IMR-90 (cell line): ENCODE results near the gene MAD2L2. TPM values are rescaled to one million over a fixed set of nuclear protein-coding genes. Genes with fewer than 3 reads are reported as not detected.

Experiments
- ATAC-seq: fragments of 200-7000 bp; cut with Tn5 transposase; 2 replicates; pipeline ENCODE4 v1.9.1; 2020; ENCODE audit warnings: low read depth, mild to moderate bottlenecking, moderate library complexity
- BruUV-seq: library from RNA; stranded (reverse); fragments of 400-500 nt; replicated peaks from 2 replicates; lab custom pipeline; 2021; lab: Mats Ljungman, UMichigan
- CTCF ChIA-PET: fragments of 300-600 bp; formaldehyde crosslinking; extraction: SDS; loops from one replicate; lab custom pipeline; 2021; ENCODE audit warnings: antibody characterized with exemption; lab: Yijun Ruan, JAX
- POLR2A ChIA-PET: fragments of 300-600 bp; sonication (Branson Sonifier 250); formaldehyde crosslinking; loops from one replicate; lab custom pipeline; 2022; ENCODE audit warnings: antibody characterized with exemption; ENCODE audit not compliant: unreplicated experiment; lab: Charles Lee
- DNase-seq: peaks from one replicate; pipeline ENCODE4 v3.0.0; 2013
- H2AFZ ChIP-seq: replicated peaks from 2 replicates; pipeline ENCODE3; 2013; ENCODE audit warnings: low read length, mild to moderate bottlenecking; ENCODE audit not compliant: poor library complexity
- H2AK5ac ChIP-seq: 2 replicates; pipeline ENCODE4 v1.6.1; 2013; ENCODE audit warnings: low read depth, low read length, inconsistent platforms
- H2AK9ac ChIP-seq: replicated peaks from 2 replicates; pipeline ENCODE3; 2013; ENCODE audit warnings: mild to moderate bottlenecking, low read depth, low read length, moderate library complexity; ENCODE audit not compliant: poor library complexity
- H2BK120ac ChIP-seq: 2 replicates; pipeline ENCODE4 v1.6.1; 2013; ENCODE audit warnings: low read depth, low read length, inconsistent platforms
- H2BK15ac ChIP-seq: 3 replicates; pipeline ENCODE4 v1.6.1; 2013; ENCODE audit warnings: low read depth, low read length, inconsistent platforms
- H2BK20ac ChIP-seq: 2 replicates; pipeline ENCODE4 v1.6.1; 2013; ENCODE audit warnings: low read depth, mild to moderate bottlenecking, inconsistent platforms, low read length, moderate library complexity
- H2BK5ac ChIP-seq: 2 replicates; pipeline ENCODE4 v1.6.1; 2013; ENCODE audit warnings: mild to moderate bottlenecking, low read depth, low read length, inconsistent platforms; ENCODE audit not compliant: poor library complexity, severe bottlenecking
- H3K14ac ChIP-seq: replicated peaks from 2 replicates; pipeline ENCODE4 v1.6.1; 2013; ENCODE audit warnings: low read depth, low read length, inconsistent platforms
- H3K18ac ChIP-seq: 2 replicates; pipeline ENCODE4 v1.6.1; 2013; ENCODE audit warnings: low read depth, low read length, control low read depth
- H3K23ac ChIP-seq: 2 replicates; pipeline ENCODE4 v1.6.1; 2013; ENCODE audit warnings: low read depth, low read length, inconsistent platforms
- H3K27ac ChIP-seq: 2 replicates; pipeline ENCODE4 v1.5.1; 2013; ENCODE audit warnings: mild to moderate bottlenecking, control low read depth, low read length; ENCODE audit not compliant: insufficient read depth
- H3K27me3 ChIP-seq: 2 replicates; pipeline ENCODE4 v1.6.1; 2013; ENCODE audit warnings: low read length; ENCODE audit not compliant: control insufficient read depth, insufficient read depth
- H3K36me3 ChIP-seq: 2 replicates; pipeline ENCODE4 v1.6.1; 2013; ENCODE audit warnings: low read length, mixed read lengths; ENCODE audit not compliant: control insufficient read depth, insufficient read depth
- H3K4ac ChIP-seq: 2 replicates; pipeline ENCODE4 v1.6.1; 2013; ENCODE audit warnings: low read depth, low read length, inconsistent platforms
- H3K4me1 ChIP-seq: 2 replicates; pipeline ENCODE4 v1.6.1; 2013; ENCODE audit warnings: low read length, mixed read lengths; ENCODE audit not compliant: control insufficient read depth, insufficient read depth
- H3K4me2 ChIP-seq: 2 replicates; pipeline ENCODE4 v1.6.1; 2013; ENCODE audit warnings: low read depth, mild to moderate bottlenecking, control low read depth, low read length, moderate library complexity
- H3K4me3 ChIP-seq: 2 replicates; pipeline ENCODE4 v1.5.1; 2013; ENCODE audit warnings: low read depth, mild to moderate bottlenecking, control low read depth, low read length, moderate library complexity; ENCODE audit not compliant: insufficient read depth
- H3K56ac ChIP-seq: 2 replicates; pipeline ENCODE4 v1.6.1; 2013; ENCODE audit warnings: low read length, inconsistent platforms; ENCODE audit not compliant: insufficient read depth; ENCODE audit errors: extremely low read depth
- H3K79me1 ChIP-seq, 2 experiments: 2 replicates each; pipeline ENCODE4 v1.6.1; 2013; ENCODE audit warnings: low read length in 2 of 2, inconsistent platforms in 1 of 2, low read depth in 1 of 2
- H3K9ac ChIP-seq: 2 replicates; pipeline ENCODE4 v1.6.1; 2013; ENCODE audit warnings: low read depth, low read length, control low read depth
- H3K9me1 ChIP-seq: 2 replicates; pipeline ENCODE4 v1.6.1; 2013; ENCODE audit warnings: low read length, inconsistent platforms; ENCODE audit not compliant: insufficient read depth
- H3K9me3 ChIP-seq: 2 replicates; pipeline ENCODE4 v1.6.1; 2013; ENCODE audit warnings: low read length; ENCODE audit not compliant: control insufficient read depth, insufficient read depth
- H4K20me1 ChIP-seq: 2 replicates; pipeline ENCODE4 v1.6.1; 2013; ENCODE audit warnings: low read length, inconsistent platforms; ENCODE audit not compliant: insufficient read depth
- H4K5ac ChIP-seq: 2 replicates; pipeline ENCODE4 v1.6.1; 2013; ENCODE audit warnings: mild to moderate bottlenecking, low read depth, low read length, control low read depth
- H4K8ac ChIP-seq, 2 experiments: 2 replicates each; pipeline ENCODE4 v1.6.1; 2013; ENCODE audit warnings: low read depth in 2 of 2, low read length in 2 of 2, control low read depth in 1 of 2, inconsistent platforms in 1 of 2
- H4K91ac ChIP-seq: 2 replicates; pipeline ENCODE4 v1.6.1; 2013; ENCODE audit warnings: low read depth, low read length, inconsistent platforms; ENCODE audit not compliant: insufficient read depth
- BHLHE40 ChIP-seq: fragments of 150-350 bp; IDR thresholded peaks from 2 replicates; pipeline ENCODE4 v1.6.1; 2016; ENCODE audit warnings: mild to moderate bottlenecking, low read depth, low read length
- CTCF ChIP-seq: conservative IDR thresholded peaks from 2 replicates; pipeline ENCODE4 v1.5.1; 2012; ENCODE audit warnings: mild to moderate bottlenecking, low read depth, low read length, improper control_type of control experiment
- FOS ChIP-seq: fragments of 150-350 bp; IDR thresholded peaks from 2 replicates; pipeline ENCODE4 v1.6.1; 2016; ENCODE audit warnings: low read depth, low read length
- MAFK ChIP-seq: IDR thresholded peaks from 2 replicates; pipeline ENCODE4 v1.6.1; 2012; ENCODE audit warnings: low read depth, low read length, improper control_type of control experiment
- MXI1 ChIP-seq: IDR thresholded peaks from 2 replicates; pipeline ENCODE4 v1.6.1; 2012; ENCODE audit warnings: low read depth, mild to moderate bottlenecking, low read length, moderate library complexity, borderline replicate concordance
- NFE2L2 ChIP-seq: fragments of 150-350 bp; IDR thresholded peaks from 2 replicates; pipeline ENCODE4 v1.6.1; 2016; ENCODE audit warnings: low read depth, mild to moderate bottlenecking, low read length
- RAD21 ChIP-seq: IDR thresholded peaks from 2 replicates; pipeline ENCODE4 v1.6.1; 2012; ENCODE audit warnings: low read length, improper control_type of control experiment
- RCOR1 ChIP-seq: IDR thresholded peaks from 2 replicates; pipeline ENCODE4 v1.6.1; 2012; ENCODE audit warnings: mild to moderate bottlenecking, low read length, improper control_type of control experiment; ENCODE audit not compliant: insufficient replicate concordance
- WGBS, 2 experiments: methylation state at CpG; one replicate each; pipeline versions ENCODE4 v1.1.5 to v1.1.7; 2013; ENCODE audit warnings: missing lambda C conversion rate in 2 of 2; ENCODE audit not compliant: insufficient read length in 1 of 2; ENCODE audit errors: extremely low coverage in 2 of 2; 5-methylcytosine and 5-hydroxymethylcytosine counted together
- dilution Hi-C: fragments of 300-500 bp; cut with HindIII; formaldehyde crosslinking; loops from one replicate; pipeline ENCODE4 v1.14.3; 2018; ENCODE audit warnings: low sequenced_read_pairs; ENCODE audit not compliant: unreplicated experiment
- in situ Hi-C: fragments of 300-500 bp; cut with MboI; formaldehyde crosslinking; loops from 3 replicates; pipeline ENCODE4 v1.14.3; 2019; ENCODE audit warnings: low sequenced_read_pairs, inconsistent platforms, mixed read lengths
- intact Hi-C: fragments of 100-400 bp; cut with micrococcal nuclease; formaldehyde crosslinking; loops from 2 replicates; pipeline ENCODE4 v1.10.0; 2022
- polyA plus RNA-seq, 3 experiments: library from polyadenylated mRNA; depleted of rRNA; stranded (reverse); fragments of >200 nt; gene quantifications; 2 replicates each; pipeline ENCODE4 v1.2.3, GENCODE V29; 2012; ENCODE audit warnings: low replicate concordance in 1 of 3
- total RNA-seq: library from RNA; depleted of rRNA; stranded (reverse); fragments of >200 nt; gene quantifications from 2 replicates; pipeline ENCODE4 v1.2.3, GENCODE V29; 2012
- TF ChIP-seq, protein P1 (sequence below): fragments of 150-350 bp; IDR thresholded peaks from 2 replicates; pipeline ENCODE4 v1.6.1; 2017; ENCODE audit warnings: mild to moderate bottlenecking, antibody characterized with exemption, low read length, low read depth
- TF ChIP-seq, protein P2 (sequence below): fragments of 150-350 bp; IDR thresholded peaks from 2 replicates; pipeline ENCODE4 v1.6.1; 2016; ENCODE audit warnings: low read depth, mild to moderate bottlenecking, low read length, moderate library complexity, borderline replicate concordance

MAD2L2 gene
- total and polyA plus RNA-seq, 2 of the 4 experiments (the other 2 are of a cell fraction) = 44.6 to 70.9 TPM

DNA sequence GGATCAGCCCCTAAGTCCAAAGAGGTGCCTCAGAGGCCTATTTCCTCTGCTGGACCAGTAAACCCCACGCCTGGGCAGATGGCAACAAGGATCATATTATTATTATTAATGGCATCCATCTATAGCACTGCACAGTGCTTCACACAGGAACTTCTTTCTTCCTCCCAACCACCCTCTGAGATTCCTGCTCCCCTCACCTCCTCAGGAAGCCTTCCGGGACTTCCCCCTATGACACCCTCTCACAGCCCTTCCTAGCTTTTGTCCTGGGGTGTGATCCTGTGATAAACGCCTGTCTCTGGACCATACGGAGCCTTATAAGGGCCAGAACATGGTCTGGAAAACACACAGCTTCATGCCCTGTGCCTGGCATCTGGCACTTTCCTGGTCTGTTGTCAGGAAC, 29.9 kb downstream of the MAD2L2 start:
- no peaks in the 10 kb centered on the region; the same call in 1 of the 2 replicates for H4K20me1 ChIP-seq
- H3K4me1 ChIP-seq = no peaks in the 10 kb centered on the region; the same call in 1 of the 2 replicates
- H4K91ac ChIP-seq = no peak overlapping the region
- H2AK9ac ChIP-seq = no peak overlapping the region
- no peak overlapping the region for H3K23ac ChIP-seq
- no peak overlapping the region for H3K4ac ChIP-seq
- H3K9me1 ChIP-seq = no peaks in the 10 kb centered on the region
- no peak for ATAC-seq
- no peak overlapping the region for H2BK20ac ChIP-seq
- H2AFZ ChIP-seq = no peak overlapping the region
- no peak overlapping the region for H3K56ac ChIP-seq
- no peak overlapping the region for H2BK120ac ChIP-seq
- H3K27me3 ChIP-seq = peaks cover 24% of the 10 kb centered on the region
- H4K5ac ChIP-seq = no peak overlapping the region
- POLR2A ChIA-PET = no interaction called here
- no peak for TF ChIP-seq MXI1
- no peak for TF ChIP-seq CTCF
- no peak for TF ChIP-seq MAFK
- no peak for TF ChIP-seq BHLHE40
- TF ChIP-seq, protein P1, sequence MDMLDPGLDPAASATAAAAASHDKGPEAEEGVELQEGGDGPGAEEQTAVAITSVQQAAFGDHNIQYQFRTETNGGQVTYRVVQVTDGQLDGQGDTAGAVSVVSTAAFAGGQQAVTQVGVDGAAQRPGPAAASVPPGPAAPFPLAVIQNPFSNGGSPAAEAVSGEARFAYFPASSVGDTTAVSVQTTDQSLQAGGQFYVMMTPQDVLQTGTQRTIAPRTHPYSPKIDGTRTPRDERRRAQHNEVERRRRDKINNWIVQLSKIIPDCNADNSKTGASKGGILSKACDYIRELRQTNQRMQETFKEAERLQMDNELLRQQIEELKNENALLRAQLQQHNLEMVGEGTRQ = no peak
- TF ChIP-seq, protein P2, sequence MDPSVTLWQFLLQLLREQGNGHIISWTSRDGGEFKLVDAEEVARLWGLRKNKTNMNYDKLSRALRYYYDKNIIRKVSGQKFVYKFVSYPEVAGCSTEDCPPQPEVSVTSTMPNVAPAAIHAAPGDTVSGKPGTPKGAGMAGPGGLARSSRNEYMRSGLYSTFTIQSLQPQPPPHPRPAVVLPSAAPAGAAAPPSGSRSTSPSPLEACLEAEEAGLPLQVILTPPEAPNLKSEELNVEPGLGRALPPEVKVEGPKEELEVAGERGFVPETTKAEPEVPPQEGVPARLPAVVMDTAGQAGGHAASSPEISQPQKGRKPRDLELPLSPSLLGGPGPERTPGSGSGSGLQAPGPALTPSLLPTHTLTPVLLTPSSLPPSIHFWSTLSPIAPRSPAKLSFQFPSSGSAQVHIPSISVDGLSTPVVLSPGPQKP = no peak
- no peak for TF ChIP-seq NFE2L2
- no peak for TF ChIP-seq FOS
- TF ChIP-seq RCOR1 = no peak
- no peak for TF ChIP-seq RAD21
- no peak overlapping the region for H3K18ac ChIP-seq
- H2BK5ac ChIP-seq = no peak overlapping the region
- no peak overlapping the region for H3K9ac ChIP-seq
- whole genome bisulfite sequencing, 2 experiments = 85% methylated on average over 2 of the region's 4 CpGs; no CpG with 5 or more reads in 1 of the 2 experiments
- peaks cover 0 to 4% of the 10 kb centered on the region in 2 experiments; a peak in 1 of 4 replicates for H3K79me1 ChIP-seq
- in situ Hi-C loops = no loop called here
- CTCF ChIA-PET = interaction anchor here (1.0 to 1.7 kb wide), 3 partner anchors 69 to 614 kb away, joined by 3 to 9 read pairs (median 4); no protein-coding TSS in a partner anchor
- no peak for DNase-seq
- H3K4me2 ChIP-seq = no peak overlapping the region
- BruUV-seq = no TSS peak
- peaks cover 2% of the 10 kb centered on the region; the same call in 1 of the 2 replicates for H3K36me3 ChIP-seq
- H3K14ac ChIP-seq = no peak overlapping the region
- dilution Hi-C loops = no loop called here
- H2BK15ac ChIP-seq = no peak overlapping the region
- H4K8ac ChIP-seq = no peak overlapping the region
- H3K4me3 ChIP-seq = no peak overlapping the region
- no peak overlapping the region for H2AK5ac ChIP-seq
- H3K9me3 ChIP-seq = no peaks in the 10 kb centered on the region
- intact Hi-C loops = loop anchor here (1.0 to 10.0 kb wide), 2 partner anchors 68 to 254 kb away; no protein-coding TSS in a partner anchor
- H3K27ac ChIP-seq = no peak overlapping the region
